ENCODE results near the gene ACOT8.
A peak's percentile ranks its signal among the peaks of the same experiment; 100 is the strongest.

ACOT8 gene

GRCh38 chr20:45898285-45898684 lies 41.1 kb upstream of the ACOT8 start:
- TF ChIP-seq, protein P1, sequence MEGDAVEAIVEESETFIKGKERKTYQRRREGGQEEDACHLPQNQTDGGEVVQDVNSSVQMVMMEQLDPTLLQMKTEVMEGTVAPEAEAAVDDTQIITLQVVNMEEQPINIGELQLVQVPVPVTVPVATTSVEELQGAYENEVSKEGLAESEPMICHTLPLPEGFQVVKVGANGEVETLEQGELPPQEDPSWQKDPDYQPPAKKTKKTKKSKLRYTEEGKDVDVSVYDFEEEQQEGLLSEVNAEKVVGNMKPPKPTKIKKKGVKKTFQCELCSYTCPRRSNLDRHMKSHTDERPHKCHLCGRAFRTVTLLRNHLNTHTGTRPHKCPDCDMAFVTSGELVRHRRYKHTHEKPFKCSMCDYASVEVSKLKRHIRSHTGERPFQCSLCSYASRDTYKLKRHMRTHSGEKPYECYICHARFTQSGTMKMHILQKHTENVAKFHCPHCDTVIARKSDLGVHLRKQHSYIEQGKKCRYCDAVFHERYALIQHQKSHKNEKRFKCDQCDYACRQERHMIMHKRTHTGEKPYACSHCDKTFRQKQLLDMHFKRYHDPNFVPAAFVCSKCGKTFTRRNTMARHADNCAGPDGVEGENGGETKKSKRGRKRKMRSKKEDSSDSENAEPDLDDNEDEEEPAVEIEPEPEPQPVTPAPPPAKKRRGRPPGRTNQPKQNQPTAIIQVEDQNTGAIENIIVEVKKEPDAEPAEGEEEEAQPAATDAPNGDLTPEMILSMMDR (conservative IDR thresholded peaks at IDR 0.05; ENCODE audit: low read depth) = no peak
- peak overlapping the region; percentile 22 for H3K27ac ChIP-seq
- POLR2A ChIA-PET (ENCODE audit: low non-redundant PET) = no interaction called here
- no peak for DNase-seq (ENCODE audit: low spot score)
- CTCF ChIA-PET = interaction anchor here (0.6 kb wide), 1 partner anchor 860 kb away, joined by 7 read pairs; no protein-coding TSS in a partner anchor

GRCh38 chr20:45897692-45898091 lies 40.5 kb upstream of the ACOT8 start:
- TF ChIP-seq, protein P1 (conservative IDR thresholded peaks at IDR 0.05; ENCODE audit: low read depth) = no peak
- ChIA-PET CTCF (interaction anchor here (0.6 kb wide), 1 partner anchor 861 kb away, joined by 7 read pairs; no protein-coding TSS in a partner anchor), POLR2A (ENCODE audit: low non-redundant PET) (no interaction called here)
- peak overlapping the region; percentile 22 for H3K27ac ChIP-seq
- DNase-seq (ENCODE audit: low spot score) = no peak

GRCh38 chr20:45897289-45897688 lies 40.1 kb upstream of the ACOT8 start:
- ChIA-PET CTCF (no interaction called here), POLR2A (ENCODE audit: low non-redundant PET) (no interaction called here)

DNA sequence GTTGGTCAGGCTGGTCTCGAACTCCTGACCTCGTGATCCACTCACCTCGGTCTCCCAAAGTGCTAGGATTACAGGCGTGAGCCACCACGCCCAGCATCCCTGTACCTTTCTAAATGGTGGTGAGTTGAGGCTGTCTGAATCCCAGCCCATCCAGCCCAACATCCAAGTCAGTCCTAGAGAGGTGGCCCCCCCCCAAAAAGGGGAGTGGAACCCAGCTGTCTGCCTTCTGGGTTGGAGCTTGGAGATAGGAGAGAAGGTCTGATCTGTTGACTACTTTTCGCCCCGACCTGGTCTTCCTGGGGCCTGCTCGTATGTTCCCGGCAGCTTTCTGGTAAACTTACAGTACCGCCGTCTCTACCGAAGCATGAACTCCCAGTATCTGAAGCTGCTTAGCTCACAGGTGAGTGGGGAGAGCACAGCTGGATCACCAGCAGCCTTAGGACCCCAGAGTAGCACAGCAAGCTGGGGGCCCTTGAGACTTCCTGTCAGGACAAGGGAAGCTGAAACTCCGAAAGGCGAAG lies 39.5 kb upstream of the ACOT8 start:
- H3K27ac ChIP-seq = peak overlapping the region; percentile 1; the same call in 1 of the 2 replicates
- TF ChIP-seq, protein P1 (conservative IDR thresholded peaks at IDR 0.05; ENCODE audit: low read depth) = no peak
- CTCF ChIA-PET = no interaction called here
- no peak for DNase-seq (ENCODE audit: low spot score)
- POLR2A ChIA-PET (ENCODE audit: low non-redundant PET) = no interaction called here

More at GRCh38 chr20:45897289-45897688, 40.1 kb upstream of the ACOT8 start:
- DNase-seq (ENCODE audit: low spot score) = no peak
- peak overlapping the region; percentile 1; the same call in 1 of the 2 replicates for H3K27ac ChIP-seq
- TF ChIP-seq, protein P1 (conservative IDR thresholded peaks at IDR 0.05; ENCODE audit: low read depth) = no peak

DNA sequence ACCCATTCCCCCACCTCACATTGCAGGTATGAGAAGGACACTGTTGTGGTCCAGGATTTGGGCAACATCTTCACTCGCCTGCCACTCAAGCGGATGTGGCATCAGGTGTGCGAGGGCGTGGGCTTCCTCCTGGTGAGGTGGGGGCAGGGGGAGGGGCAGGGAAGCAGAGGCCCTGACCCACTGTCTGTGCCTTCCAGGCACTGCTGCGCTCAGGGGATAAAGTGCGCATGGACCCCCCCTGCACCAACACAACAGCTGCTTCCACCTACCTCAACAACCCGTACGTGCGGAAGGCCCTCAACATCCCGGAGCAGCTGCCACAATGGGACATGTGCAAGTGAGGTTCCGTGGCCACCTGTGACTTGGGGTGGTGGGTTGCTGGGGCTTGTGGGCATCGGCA lies 37.6 kb upstream of the ACOT8 start:
- ChIA-PET POLR2A (ENCODE audit: low non-redundant PET) (interaction anchor here (0.5 kb wide), 1 partner anchor 55 kb away, joined by 3 read pairs; no protein-coding TSS in a partner anchor), CTCF (interaction anchor here (0.6 to 0.7 kb wide), 2 partner anchors 15 to 344 kb away, joined by 3 to 5 read pairs; no protein-coding TSS in a partner anchor)
- H3K27ac ChIP-seq = peak overlapping the region; percentile 7; the same call in 1 of the 2 replicates
- DNase-seq (ENCODE audit: low spot score) = no peak
- TF ChIP-seq, protein P1 (conservative IDR thresholded peaks at IDR 0.05; ENCODE audit: low read depth) = no peak

GRCh38 chr20:45893831-45894230 lies 36.6 kb upstream of the ACOT8 start:
- CTCF ChIA-PET = no interaction called here
- POLR2A ChIA-PET (ENCODE audit: low non-redundant PET) = interaction anchor here (0.6 kb wide), 1 partner anchor 36 kb away, joined by 3 read pairs; no protein-coding TSS in a partner anchor
- TF ChIP-seq, protein P1 (conservative IDR thresholded peaks at IDR 0.05; ENCODE audit: low read depth) = no peak
- DNase-seq (ENCODE audit: low spot score) = no peak
- peak overlapping the region; percentile 68; the same call in 1 of the 2 replicates for H3K27ac ChIP-seq
